GM23338 (cell line): ENCODE results near the gene ZFP62. TPM values are rescaled to one million over a fixed set of nuclear protein-coding genes. Genes with fewer than 3 reads are reported as not detected.

Source experiments
- ATAC-seq: fragments of 200-7000 bp; cut with Tn5 transposase; 3 replicates; pipeline ENCODE4 v1.9.1; 2020
- DNase-seq: peaks from one replicate; pipeline ENCODE4 v3.0.0-alpha.2; 2015; ENCODE audit warnings: low spot score
- H2AFZ ChIP-seq: fragments of 200-600 bp; sonication (generic); 2 replicates; pipeline ENCODE4 v1.8.0; 2016; ENCODE audit warnings: antibody characterized with exemption, mild to moderate bottlenecking, moderate library complexity
- H3F3A ChIP-seq: fragments of 200-600 bp; sonication (generic); replicated peaks from 2 replicates; pipeline ENCODE4 v1.8.0; 2017; ENCODE audit warnings: antibody characterized with exemption, mixed run types, low read depth
- H3K27ac ChIP-seq: fragments of 200-600 bp; sonication (generic); 2 replicates; pipeline ENCODE4 v1.6.1; 2016; ENCODE audit warnings: low read depth
- H3K27me3 ChIP-seq: fragments of 200-600 bp; sonication (generic); 2 replicates; pipeline ENCODE4 v1.8.0; 2016; ENCODE audit warnings: mild to moderate bottlenecking, mixed run types, moderate library complexity; ENCODE audit not compliant: insufficient read depth
- H3K36me3 ChIP-seq: fragments of 200-600 bp; sonication (generic); 2 replicates; pipeline ENCODE4 v1.8.0; 2016; ENCODE audit warnings: mild to moderate bottlenecking; ENCODE audit not compliant: insufficient read depth
- H3K4me1 ChIP-seq: fragments of 200-600 bp; sonication (generic); 2 replicates; pipeline ENCODE4 v1.8.0; 2016; ENCODE audit warnings: mild to moderate bottlenecking, moderate library complexity; ENCODE audit not compliant: insufficient read depth
- H3K4me2 ChIP-seq: fragments of 200-600 bp; sonication (generic); 2 replicates; pipeline ENCODE4 v1.7.1; 2017; ENCODE audit warnings: mixed run types
- H3K4me3 ChIP-seq: fragments of 200-600 bp; sonication (generic); 2 replicates; pipeline ENCODE4 v1.6.1; 2016; ENCODE audit warnings: mixed run types
- H3K79me2 ChIP-seq: fragments of 200-600 bp; sonication (generic); replicated peaks from 2 replicates; pipeline ENCODE4 v1.8.0; 2017; ENCODE audit warnings: mild to moderate bottlenecking; ENCODE audit not compliant: insufficient read depth
- H3K9me2 ChIP-seq: fragments of 200-600 bp; sonication (generic); 2 replicates; pipeline ENCODE4 v1.8.0; 2017; ENCODE audit not compliant: insufficient read depth
- H4K20me1 ChIP-seq: fragments of 200-600 bp; sonication (generic); replicated peaks from 2 replicates; pipeline ENCODE4 v1.8.0; 2017; ENCODE audit warnings: mild to moderate bottlenecking; ENCODE audit not compliant: insufficient read depth
- H3K27ac Mint-ChIP-seq: 2 replicates; pipeline ENCODE4 v1.8.0; 2020; ENCODE audit warnings: inconsistent platforms, mild to moderate bottlenecking, moderate library complexity, mixed read lengths
- H3K27me3 Mint-ChIP-seq: 3 replicates; pipeline ENCODE4 v1.8.0; 2022; ENCODE audit warnings: low read depth, mild to moderate bottlenecking, moderate library complexity, mixed read lengths, inconsistent platforms; ENCODE audit not compliant: insufficient read depth, poor library complexity
- H3K36me3 Mint-ChIP-seq: 3 replicates; pipeline ENCODE4 v1.8.0; 2021; ENCODE audit warnings: low read depth, mild to moderate bottlenecking, inconsistent platforms, moderate library complexity, mixed read lengths
- H3K4me1 Mint-ChIP-seq: 3 replicates; pipeline ENCODE4 v1.8.0; 2020; ENCODE audit warnings: mild to moderate bottlenecking, inconsistent platforms, mixed read lengths
- H3K4me3 Mint-ChIP-seq: 3 replicates; pipeline ENCODE4 v1.8.0; 2021; ENCODE audit warnings: moderate library complexity, mild to moderate bottlenecking, inconsistent platforms, mixed read lengths
- H3K9me3 Mint-ChIP-seq: 3 replicates; pipeline ENCODE4 v1.8.0; 2020; ENCODE audit warnings: moderate library complexity, mild to moderate bottlenecking, inconsistent platforms, mixed read lengths
- ETS1 ChIP-seq: IDR thresholded peaks from 2 replicates; pipeline ENCODE4 v1.6.1; 2016; ENCODE audit warnings: antibody characterized with exemption
- EZH2 ChIP-seq: fragments of 200-600 bp; sonication (generic); IDR thresholded peaks from one replicate; pipeline ENCODE4 v1.8.0; 2017; ENCODE audit warnings: antibody characterized with exemption, mild to moderate bottlenecking, low read depth; ENCODE audit not compliant: unreplicated experiment
- JUNB ChIP-seq: IDR thresholded peaks from one replicate; pipeline ENCODE4 v1.6.1; 2016; ENCODE audit warnings: antibody characterized with exemption; ENCODE audit not compliant: unreplicated experiment
- ZNF114 ChIP-seq: fragments of 250-450 bp; sonication (Bioruptor Pico); IDR thresholded peaks from 2 replicates; pipeline ENCODE4 v1.5.0; 2020; ENCODE audit warnings: mild to moderate bottlenecking, moderate library complexity
- ZNF331 ChIP-seq: fragments of 250-450 bp; sonication (Bioruptor Pico); IDR thresholded peaks from 2 replicates; pipeline ENCODE4 v1.5.0; 2020; ENCODE audit warnings: low read depth, mild to moderate bottlenecking, moderate library complexity
- polyA plus RNA-seq: library from polyadenylated mRNA; unstranded; fragments of >200 nt; fragmentation: Nextera tagmentation; extraction: Ambion mirVana; gene quantifications from 2 replicates; pipeline ENCODE4 v1.2.1, GENCODE V29; 2016
- total RNA-seq: library from RNA; depleted of rRNA; stranded (reverse); fragments of >200 nt; shearing (Covaris generic); gene quantifications from 2 replicates; pipeline ENCODE4 v1.2.3, GENCODE V29; 2014
- TF ChIP-seq, protein P1 (sequence below), 2 experiments: fragments of 200-600 bp in 1 of 2; sonication (generic) in 1 of 2; conservative IDR thresholded peaks; 2 replicates each; pipeline versions ENCODE4 v1.5.1 to v1.6.1; 2016 to 2017; ENCODE audit warnings: antibody characterized with exemption in 2 of 2, low read depth in 2 of 2, mild to moderate bottlenecking in 2 of 2, moderate library complexity in 1 of 2
- TF ChIP-seq, protein P2 (sequence below): fragments of 250-450 bp; sonication (Bioruptor Pico); IDR thresholded peaks from 2 replicates; pipeline ENCODE4 v1.5.0; 2020; ENCODE audit warnings: mild to moderate bottlenecking, moderate library complexity

ZFP62 gene
- total and polyA plus RNA-seq, 2 experiments from 2014 or later = 32.9 to 33.2 TPM

DNA sequence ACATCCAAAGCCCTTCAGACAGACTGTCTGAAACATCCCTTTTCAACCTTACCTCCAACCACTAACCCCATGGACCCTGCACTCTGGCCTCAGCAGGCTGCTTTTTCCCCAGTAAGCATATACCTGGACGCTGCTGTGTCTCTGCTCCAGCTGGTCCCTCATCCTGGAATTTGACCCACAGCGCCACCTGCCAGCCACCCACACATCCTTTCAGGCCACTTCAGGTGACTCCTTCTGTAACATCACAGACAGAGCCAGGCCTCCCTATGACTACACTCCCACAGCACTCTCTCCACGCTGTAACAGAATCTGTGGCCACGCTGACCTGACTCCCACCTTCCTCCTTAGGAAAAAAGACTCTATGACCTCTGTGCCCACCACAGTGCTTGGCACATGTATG is 61.9 kb downstream of the ZFP62 start:
- Histone ChIP-seq H3K79me2 (peaks cover 79% of the 10 kb centered on the region), H3K4me2 (0 out of 2 replicates have a peak overlapping the region, but pooled peaks have one; percentile 23), H2AFZ (no peak overlapping the region), H4K20me1 (peaks cover 58% of the 10 kb centered on the region), H3K4me3 (no peak overlapping the region), H3K27ac (no peak overlapping the region), H3K4me1 (peaks cover 23% of the 10 kb centered on the region), H3K36me3 (no peaks in the 10 kb centered on the region), H3K9me2 (no peaks in the 10 kb centered on the region), H3F3A (0 out of 2 replicates have a peak, but pooled peaks cover 6% of the 10 kb centered on the region), H3K27me3 (no peaks in the 10 kb centered on the region)
- Mint-ChIP-seq H3K4me1 (peaks cover 48% of the 10 kb centered on the region), H3K9me3 (no peaks in the 10 kb centered on the region), H3K4me3 (no peak overlapping the region; the same call in 2 of the 3 replicates), H3K27ac (no peak overlapping the region), H3K36me3 (peaks cover 9% of the 10 kb centered on the region), H3K27me3 (peaks cover 4% of the 10 kb centered on the region)
- TF ChIP-seq ETS1 = no peak
- TF ChIP-seq, protein P1, sequence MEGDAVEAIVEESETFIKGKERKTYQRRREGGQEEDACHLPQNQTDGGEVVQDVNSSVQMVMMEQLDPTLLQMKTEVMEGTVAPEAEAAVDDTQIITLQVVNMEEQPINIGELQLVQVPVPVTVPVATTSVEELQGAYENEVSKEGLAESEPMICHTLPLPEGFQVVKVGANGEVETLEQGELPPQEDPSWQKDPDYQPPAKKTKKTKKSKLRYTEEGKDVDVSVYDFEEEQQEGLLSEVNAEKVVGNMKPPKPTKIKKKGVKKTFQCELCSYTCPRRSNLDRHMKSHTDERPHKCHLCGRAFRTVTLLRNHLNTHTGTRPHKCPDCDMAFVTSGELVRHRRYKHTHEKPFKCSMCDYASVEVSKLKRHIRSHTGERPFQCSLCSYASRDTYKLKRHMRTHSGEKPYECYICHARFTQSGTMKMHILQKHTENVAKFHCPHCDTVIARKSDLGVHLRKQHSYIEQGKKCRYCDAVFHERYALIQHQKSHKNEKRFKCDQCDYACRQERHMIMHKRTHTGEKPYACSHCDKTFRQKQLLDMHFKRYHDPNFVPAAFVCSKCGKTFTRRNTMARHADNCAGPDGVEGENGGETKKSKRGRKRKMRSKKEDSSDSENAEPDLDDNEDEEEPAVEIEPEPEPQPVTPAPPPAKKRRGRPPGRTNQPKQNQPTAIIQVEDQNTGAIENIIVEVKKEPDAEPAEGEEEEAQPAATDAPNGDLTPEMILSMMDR (conservative IDR thresholded peaks at IDR 0.05; ENCODE audit: low read depth in 2 of 2) = peak; percentile 68 to 87
- TF ChIP-seq ZNF114 (CRISPR knock-in tag) = no peak
- DNase-seq (peak; percentile 81), ATAC-seq (peak; percentile 35)

GRCh38 chr5:180798193-180798592 is 62.9 kb downstream of the ZFP62 start:
- Histone ChIP-seq H3K36me3 (no peaks in the 10 kb centered on the region), H3K27ac (no peak overlapping the region), H3K4me3 (no peak overlapping the region), H3K4me1 (peaks cover 15% of the 10 kb centered on the region), H2AFZ (no peak overlapping the region), H3K79me2 (peaks cover 89% of the 10 kb centered on the region), H3K9me2 (no peaks in the 10 kb centered on the region), H4K20me1 (peaks cover 66% of the 10 kb centered on the region), H3K27me3 (no peaks in the 10 kb centered on the region), H3K4me2 (no peak overlapping the region), H3F3A (0 out of 2 replicates have a peak, but pooled peaks cover 2% of the 10 kb centered on the region)
- no peak overlapping the region; the same call in 2 of the 3 replicates for H3K4me3 Mint-ChIP-seq
- no peak for DNase-seq
- H3K27ac Mint-ChIP-seq = no peak overlapping the region
- no peaks in the 10 kb centered on the region for H3K9me3 Mint-ChIP-seq
- peaks cover 6% of the 10 kb centered on the region for H3K27me3 Mint-ChIP-seq
- H3K36me3 Mint-ChIP-seq = peaks cover 14% of the 10 kb centered on the region
- ATAC-seq = no peak
- H3K4me1 Mint-ChIP-seq = peaks cover 47% of the 10 kb centered on the region
- TF ChIP-seq ZNF331 (CRISPR knock-in tag) = no peak
- TF ChIP-seq EZH2 = no peak
- TF ChIP-seq, protein P2, sequence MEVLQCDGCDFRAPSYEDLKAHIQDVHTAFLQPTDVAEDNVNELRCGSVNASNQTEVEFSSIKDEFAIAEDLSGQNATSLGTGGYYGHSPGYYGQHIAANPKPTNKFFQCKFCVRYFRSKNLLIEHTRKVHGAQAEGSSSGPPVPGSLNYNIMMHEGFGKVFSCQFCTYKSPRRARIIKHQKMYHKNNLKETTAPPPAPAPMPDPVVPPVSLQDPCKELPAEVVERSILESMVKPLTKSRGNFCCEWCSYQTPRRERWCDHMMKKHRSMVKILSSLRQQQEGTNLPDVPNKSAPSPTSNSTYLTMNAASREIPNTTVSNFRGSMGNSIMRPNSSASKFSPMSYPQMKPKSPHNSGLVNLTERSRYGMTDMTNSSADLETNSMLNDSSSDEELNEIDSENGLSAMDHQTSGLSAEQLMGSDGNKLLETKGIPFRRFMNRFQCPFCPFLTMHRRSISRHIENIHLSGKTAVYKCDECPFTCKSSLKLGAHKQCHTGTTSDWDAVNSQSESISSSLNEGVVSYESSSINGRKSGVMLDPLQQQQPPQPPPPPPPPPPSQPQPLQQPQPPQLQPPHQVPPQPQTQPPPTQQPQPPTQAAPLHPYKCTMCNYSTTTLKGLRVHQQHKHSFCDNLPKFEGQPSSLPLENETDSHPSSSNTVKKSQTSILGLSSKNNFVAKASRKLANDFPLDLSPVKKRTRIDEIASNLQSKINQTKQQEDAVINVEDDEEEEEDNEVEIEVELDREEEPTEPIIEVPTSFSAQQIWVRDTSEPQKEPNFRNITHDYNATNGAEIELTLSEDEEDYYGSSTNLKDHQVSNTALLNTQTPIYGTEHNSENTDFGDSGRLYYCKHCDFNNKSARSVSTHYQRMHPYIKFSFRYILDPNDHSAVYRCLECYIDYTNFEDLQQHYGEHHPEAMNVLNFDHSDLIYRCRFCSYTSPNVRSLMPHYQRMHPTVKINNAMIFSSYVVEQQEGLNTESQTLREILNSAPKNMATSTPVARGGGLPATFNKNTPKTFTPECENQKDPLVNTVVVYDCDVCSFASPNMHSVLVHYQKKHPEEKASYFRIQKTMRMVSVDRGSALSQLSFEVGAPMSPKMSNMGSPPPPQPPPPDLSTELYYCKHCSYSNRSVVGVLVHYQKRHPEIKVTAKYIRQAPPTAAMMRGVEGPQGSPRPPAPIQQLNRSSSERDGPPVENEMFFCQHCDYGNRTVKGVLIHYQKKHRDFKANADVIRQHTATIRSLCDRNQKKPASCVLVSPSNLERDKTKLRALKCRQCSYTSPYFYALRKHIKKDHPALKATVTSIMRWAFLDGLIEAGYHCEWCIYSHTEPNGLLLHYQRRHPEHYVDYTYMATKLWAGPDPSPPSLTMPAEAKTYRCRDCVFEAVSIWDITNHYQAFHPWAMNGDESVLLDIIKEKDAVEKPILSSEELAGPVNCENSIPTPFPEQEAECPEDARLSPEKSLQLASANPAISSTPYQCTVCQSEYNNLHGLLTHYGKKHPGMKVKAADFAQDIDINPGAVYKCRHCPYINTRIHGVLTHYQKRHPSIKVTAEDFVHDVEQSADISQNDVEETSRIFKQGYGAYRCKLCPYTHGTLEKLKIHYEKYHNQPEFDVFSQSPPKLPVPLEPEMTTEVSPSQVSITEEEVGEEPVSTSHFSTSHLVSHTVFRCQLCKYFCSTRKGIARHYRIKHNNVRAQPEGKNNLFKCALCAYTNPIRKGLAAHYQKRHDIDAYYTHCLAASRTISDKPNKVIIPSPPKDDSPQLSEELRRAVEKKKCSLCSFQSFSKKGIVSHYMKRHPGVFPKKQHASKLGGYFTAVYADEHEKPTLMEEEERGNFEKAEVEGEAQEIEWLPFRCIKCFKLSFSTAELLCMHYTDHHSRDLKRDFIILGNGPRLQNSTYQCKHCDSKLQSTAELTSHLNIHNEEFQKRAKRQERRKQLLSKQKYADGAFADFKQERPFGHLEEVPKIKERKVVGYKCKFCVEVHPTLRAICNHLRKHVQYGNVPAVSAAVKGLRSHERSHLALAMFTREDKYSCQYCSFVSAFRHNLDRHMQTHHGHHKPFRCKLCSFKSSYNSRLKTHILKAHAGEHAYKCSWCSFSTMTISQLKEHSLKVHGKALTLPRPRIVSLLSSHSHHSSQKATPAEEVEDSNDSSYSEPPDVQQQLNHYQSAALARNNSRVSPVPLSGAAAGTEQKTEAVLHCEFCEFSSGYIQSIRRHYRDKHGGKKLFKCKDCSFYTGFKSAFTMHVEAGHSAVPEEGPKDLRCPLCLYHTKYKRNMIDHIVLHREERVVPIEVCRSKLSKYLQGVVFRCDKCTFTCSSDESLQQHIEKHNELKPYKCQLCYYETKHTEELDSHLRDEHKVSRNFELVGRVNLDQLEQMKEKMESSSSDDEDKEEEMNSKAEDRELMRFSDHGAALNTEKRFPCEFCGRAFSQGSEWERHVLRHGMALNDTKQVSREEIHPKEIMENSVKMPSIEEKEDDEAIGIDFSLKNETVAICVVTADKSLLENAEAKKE (CRISPR knock-in tag) = no peak
- no peak for TF ChIP-seq ETS1
- TF ChIP-seq JUNB = no peak
